Mesenchymal stem cell (in vitro differentiated cells and primary cell): ENCODE measurements around the gene CEP112.
"Not testable (repeated sequence)": the region's sequence is repeated elsewhere in the genome, so short reads cannot be mapped to it uniquely, and the experiment has no call there.

ENCODE experiments used
- DNase-seq: peaks from one replicate; pipeline ENCODE4 v3.0.0-alpha.2; 2013
- H2AFZ ChIP-seq: one replicate; pipeline ENCODE4 v1.6.1; 2013; ENCODE audit warnings: low read depth, mild to moderate bottlenecking, control low read depth, inconsistent platforms, low read length, moderate library complexity
- H2AK5ac ChIP-seq: 2 replicates; pipeline ENCODE4 v1.6.1; 2013; ENCODE audit warnings: low read length, moderate library complexity, mild to moderate bottlenecking, inconsistent platforms; ENCODE audit not compliant: severe bottlenecking
- H2BK120ac ChIP-seq: one replicate; pipeline ENCODE4 v1.6.1; 2013; ENCODE audit warnings: low read depth, mild to moderate bottlenecking, inconsistent platforms, low read length, moderate library complexity
- H2BK12ac ChIP-seq, 2 experiments: one replicate each; pipeline ENCODE4 v1.6.1; 2013; ENCODE audit warnings: inconsistent platforms in 2 of 2, low read length in 2 of 2, mild to moderate bottlenecking in 2 of 2, moderate library complexity in 2 of 2, control low read depth in 1 of 2
- H2BK15ac ChIP-seq: one replicate; pipeline ENCODE4 v1.6.1; 2013; ENCODE audit warnings: mild to moderate bottlenecking, low read depth, inconsistent platforms; ENCODE audit not compliant: poor library complexity, severe bottlenecking
- H2BK5ac ChIP-seq: 2 replicates; pipeline ENCODE4 v1.6.1; 2013; ENCODE audit warnings: low read depth, mild to moderate bottlenecking, low read length, control low read depth, inconsistent platforms; ENCODE audit not compliant: poor library complexity, severe bottlenecking
- H3K14ac ChIP-seq, 2 experiments: one replicate each; pipeline ENCODE4 v1.6.1; 2013; ENCODE audit warnings: inconsistent platforms in 2 of 2, low read length in 2 of 2, control low read depth in 1 of 2, mild to moderate bottlenecking in 1 of 2, moderate library complexity in 1 of 2
- H3K18ac ChIP-seq, 2 experiments: one replicate each; pipeline ENCODE4 v1.6.1; 2013; ENCODE audit warnings: inconsistent platforms in 2 of 2, low read length in 2 of 2, control low read depth in 1 of 2, low read depth in 1 of 2, mild to moderate bottlenecking in 1 of 2
- H3K23ac ChIP-seq, 2 experiments: one replicate each; pipeline ENCODE4 v1.6.1; 2013; ENCODE audit warnings: inconsistent platforms in 2 of 2, low read length in 2 of 2, mild to moderate bottlenecking in 2 of 2, moderate library complexity in 2 of 2, control low read depth in 1 of 2
- H3K27ac ChIP-seq: 2 replicates; pipeline ENCODE4 v1.5.1; 2013; ENCODE audit warnings: mild to moderate bottlenecking, moderate library complexity, low read length, control low read depth, inconsistent platforms; ENCODE audit not compliant: poor library complexity, severe bottlenecking
- H3K27me3 ChIP-seq, 2 experiments: 2 replicates each; pipeline versions ENCODE4 v1.6.1 to v1.7.0; 2013; ENCODE audit warnings: low read length in 2 of 2, mild to moderate bottlenecking in 2 of 2, moderate library complexity in 2 of 2, control low read depth in 1 of 2, inconsistent platforms in 1 of 2; ENCODE audit not compliant: control insufficient read depth in 1 of 2, insufficient read depth in 1 of 2
- H3K36me3 ChIP-seq, 2 experiments: 2 replicates each; pipeline versions ENCODE4 v1.6.1 to v1.7.0; 2013; ENCODE audit warnings: low read length in 2 of 2, control low read depth in 1 of 2, inconsistent platforms in 1 of 2, low read depth in 1 of 2, mild to moderate bottlenecking in 1 of 2; ENCODE audit not compliant: insufficient read depth in 2 of 2, control insufficient read depth in 1 of 2
- H3K4ac ChIP-seq, 2 experiments: one replicate each; pipeline ENCODE4 v1.6.1; 2013; ENCODE audit warnings: inconsistent platforms in 2 of 2, low read length in 2 of 2, mild to moderate bottlenecking in 2 of 2, moderate library complexity in 2 of 2, control low read depth in 1 of 2, low read depth in 1 of 2
- H3K4me1 ChIP-seq: 2 replicates; pipeline ENCODE4 v1.6.1; 2013; ENCODE audit warnings: low read depth, low read length, control low read depth; ENCODE audit not compliant: control insufficient read depth, insufficient read depth
- H3K4me2 ChIP-seq: 2 replicates; pipeline ENCODE4 v1.6.1; 2013; ENCODE audit warnings: low read length, mild to moderate bottlenecking, inconsistent platforms; ENCODE audit not compliant: poor library complexity, severe bottlenecking
- H3K4me3 ChIP-seq, 2 experiments: 2 replicates each; pipeline versions ENCODE4 v1.5.1 to v1.7.0; 2013; ENCODE audit warnings: low read length in 2 of 2, mild to moderate bottlenecking in 2 of 2, control low read depth in 1 of 2, low read depth in 1 of 2; ENCODE audit not compliant: insufficient read depth in 1 of 2
- H3K79me1 ChIP-seq: replicated peaks from 2 replicates; pipeline ENCODE4 v1.6.1; 2013; ENCODE audit warnings: mild to moderate bottlenecking, control low read depth, low read length, inconsistent platforms; ENCODE audit not compliant: poor library complexity, severe bottlenecking
- H3K9ac ChIP-seq: 2 replicates; pipeline ENCODE4 v1.7.0; 2013; ENCODE audit warnings: mild to moderate bottlenecking, low read length, moderate library complexity
- H3K9me3 ChIP-seq: 2 replicates; pipeline ENCODE4 v1.7.0; 2013; ENCODE audit warnings: mild to moderate bottlenecking, low read length; ENCODE audit not compliant: control insufficient read depth
- H4K8ac ChIP-seq: one replicate; pipeline ENCODE4 v1.6.1; 2013; ENCODE audit warnings: inconsistent platforms, mild to moderate bottlenecking, low read length, moderate library complexity
- H4K91ac ChIP-seq: one replicate; pipeline ENCODE4 v1.6.1; 2013; ENCODE audit warnings: mild to moderate bottlenecking, low read length, inconsistent platforms
- WGBS: methylation state at CpG from one replicate; pipeline ENCODE4 v1.1.7; 2013; ENCODE audit warnings: mixed read lengths; 5-methylcytosine and 5-hydroxymethylcytosine counted together

The CEP112 gene

DNA sequence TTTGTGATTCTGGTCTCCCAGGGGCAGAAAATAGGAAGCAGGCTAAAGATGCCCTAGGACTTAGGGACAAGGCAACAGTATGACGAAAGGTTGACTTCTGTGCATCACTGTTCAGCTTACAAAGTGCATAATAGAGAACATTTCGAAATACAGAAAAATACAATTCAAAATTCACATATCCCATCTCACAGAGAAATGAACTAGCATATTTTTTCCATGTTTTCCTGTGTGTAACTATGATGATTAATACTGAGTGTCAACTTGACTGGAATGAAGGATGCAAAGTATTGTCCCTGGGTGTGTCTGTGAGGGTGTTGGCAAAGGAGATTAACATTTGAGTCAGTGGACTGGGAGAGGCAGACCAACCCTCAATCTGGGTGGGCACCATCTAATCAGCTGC lies 365.4 kb downstream of the CEP112 start:
- WGBS: 92% methylated on average over 1 of the region's 2 CpGs
- H2AFZ ChIP-seq, H3K23ac ChIP-seq, H3K9ac ChIP-seq, H3K27ac ChIP-seq, H2BK5ac ChIP-seq, H2BK15ac ChIP-seq, H3K4me1 ChIP-seq, H3K27me3 ChIP-seq, H3K4ac ChIP-seq, H2AK5ac ChIP-seq, H4K91ac ChIP-seq, H3K79me1 ChIP-seq, H3K4me3 ChIP-seq, H4K8ac ChIP-seq, H3K18ac ChIP-seq, H2BK120ac ChIP-seq, H3K4me2 ChIP-seq, H2BK12ac ChIP-seq, DNase-seq, H3K36me3 ChIP-seq, H3K14ac ChIP-seq: not testable (repeated sequence)
- H3K9me3 ChIP-seq: peaks cover 32% of the 10 kb centered on the region

DNA sequence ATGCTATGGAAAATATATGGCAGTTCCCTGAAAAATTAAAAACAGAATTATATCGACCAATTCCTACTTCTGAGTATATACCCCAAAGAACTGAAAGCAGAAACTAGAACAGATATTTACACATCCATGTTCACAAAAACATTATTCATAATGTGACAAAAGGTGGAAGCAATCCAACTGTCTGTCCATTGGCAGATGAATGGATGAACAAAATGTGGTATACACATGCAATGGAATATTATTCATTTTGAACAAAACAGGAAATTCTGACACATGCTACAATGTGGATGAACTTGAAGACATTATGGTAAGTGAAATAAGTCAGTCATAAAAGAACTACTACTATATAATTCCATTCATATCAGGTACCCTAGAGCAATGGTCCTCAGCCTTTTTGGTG lies 367.0 kb downstream of the CEP112 start:
- 100% methylated on average over 1 of the region's 1 CpG for WGBS
- no peak overlapping the region for H2AFZ ChIP-seq
- no peak overlapping the region for H3K9ac ChIP-seq
- H2BK15ac ChIP-seq: no peak overlapping the region
- H3K4me3 ChIP-seq: no peak overlapping the region
- H4K8ac ChIP-seq: no peak overlapping the region
- H4K91ac ChIP-seq: no peak overlapping the region
- H3K23ac ChIP-seq: no peak overlapping the region
- H3K27ac ChIP-seq: no peak overlapping the region
- H3K4ac ChIP-seq: no peak overlapping the region
- H3K4me2 ChIP-seq: no peak overlapping the region
- H2BK120ac ChIP-seq: no peak overlapping the region
- no peak overlapping the region for H3K14ac ChIP-seq
- no peak overlapping the region for H2AK5ac ChIP-seq
- no peaks in the 10 kb centered on the region for H3K79me1 ChIP-seq
- peaks cover 25% of the 10 kb centered on the region for H3K9me3 ChIP-seq
- no peak overlapping the region for H2BK5ac ChIP-seq
- no peak overlapping the region for H3K18ac ChIP-seq
- no peak for DNase-seq
- no peaks in the 10 kb centered on the region for H3K36me3 ChIP-seq
- H3K4me1 ChIP-seq: no peaks in the 10 kb centered on the region
- H2BK12ac ChIP-seq: no peak overlapping the region
- H3K27me3 ChIP-seq: no peaks in the 10 kb centered on the region

DNA sequence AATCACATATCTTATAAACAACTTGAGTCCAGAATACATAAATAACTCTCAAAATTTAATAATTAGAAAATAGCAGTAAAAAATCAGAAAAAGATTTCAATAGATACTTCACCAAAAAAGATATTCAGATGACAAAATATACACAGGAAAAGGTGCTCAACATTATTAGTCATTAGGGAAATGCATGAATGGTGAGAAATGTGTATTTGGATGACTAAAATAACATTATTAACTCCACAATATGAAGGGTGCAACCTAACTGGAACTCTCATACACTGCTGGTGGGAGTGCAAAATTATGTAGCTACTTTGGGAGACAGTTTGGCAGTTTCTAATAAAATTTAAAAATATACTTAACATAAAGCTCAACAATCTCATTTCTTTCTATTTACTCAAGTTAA lies 368.2 kb downstream of the CEP112 start:
- Histone ChIP-seq H3K14ac (no peak overlapping the region), H3K4me1 (no peaks in the 10 kb centered on the region), H3K4me2 (no peak overlapping the region), H3K27me3 (no peaks in the 10 kb centered on the region), H4K91ac (no peak overlapping the region), H2BK15ac (no peak overlapping the region), H3K27ac (no peak overlapping the region), H4K8ac (no peak overlapping the region), H2BK5ac (no peak overlapping the region), H2AK5ac (no peak overlapping the region), H3K4me3 (no peak overlapping the region), H3K4ac (no peak overlapping the region), H2BK120ac (no peak overlapping the region), H3K9ac (no peak overlapping the region), H2AFZ (no peak overlapping the region), H3K23ac (no peak overlapping the region), H3K9me3 (peaks cover 13% of the 10 kb centered on the region), H3K18ac (no peak overlapping the region), H2BK12ac (no peak overlapping the region), H3K79me1 (no peaks in the 10 kb centered on the region), H3K36me3 (no peaks in the 10 kb centered on the region)
- no peak for DNase-seq

DNA sequence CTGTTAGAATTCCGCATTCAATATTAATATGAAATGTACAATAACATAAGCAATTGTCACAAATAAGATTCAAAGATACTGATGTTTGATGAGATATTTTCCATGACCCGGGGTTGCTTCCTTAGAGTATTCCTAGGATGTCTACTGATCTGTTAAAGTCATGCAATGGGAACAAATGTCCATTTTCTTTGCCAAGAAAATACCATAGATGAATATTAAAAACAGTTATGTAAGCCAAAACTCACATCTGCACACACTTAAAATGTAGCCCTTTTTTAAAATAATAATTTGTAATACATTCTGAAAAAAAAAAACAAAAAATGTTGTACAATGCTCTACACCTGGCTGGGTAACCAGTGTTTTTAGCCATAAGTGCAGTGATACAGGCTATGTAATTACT lies 371.1 kb downstream of the CEP112 start:
- WGBS: 100% methylated on average over 1 of the region's 2 CpGs
- H3K4me3 ChIP-seq: no peak overlapping the region

More for the DNA sequence above, 371.1 kb downstream of the CEP112 start:
- Histone ChIP-seq H4K8ac (no peak overlapping the region), H2BK12ac (no peak overlapping the region), H3K79me1 (no peaks in the 10 kb centered on the region), H3K9ac (no peak overlapping the region), H3K27me3 (no peaks in the 10 kb centered on the region), H3K4ac (no peak overlapping the region), H2BK120ac (no peak overlapping the region), H4K91ac (no peak overlapping the region), H3K18ac (no peak overlapping the region), H3K36me3 (no peaks in the 10 kb centered on the region), H2BK5ac (no peak overlapping the region), H2BK15ac (no peak overlapping the region), H3K14ac (no peak overlapping the region), H3K4me1 (no peaks in the 10 kb centered on the region), H2AFZ (no peak overlapping the region), H3K9me3 (no peaks in the 10 kb centered on the region), H3K27ac (no peak overlapping the region), H3K4me2 (no peak overlapping the region), H2AK5ac (no peak overlapping the region), H3K23ac (no peak overlapping the region)
- no peak for DNase-seq
